H1 (cell line): ENCODE measurements around the gene PERCC1. TPM values are rescaled to one million over a fixed set of nuclear protein-coding genes. Genes with fewer than 3 reads are reported as not detected.

Source experiments
- CTCF ChIA-PET: fragments of 300-600 bp; sonication (Branson Sonifier 250); formaldehyde crosslinking; loops from one replicate; lab custom pipeline; 2021; ENCODE audit not compliant: partially characterized antibody; lab: Charles Lee
- POLR2A ChIA-PET: fragments of 300-600 bp; sonication (Branson Sonifier 250); formaldehyde crosslinking; loops from one replicate; lab custom pipeline; 2021; ENCODE audit warnings: inconsistent platforms; ENCODE audit not compliant: partially characterized antibody; lab: Charles Lee
- DNase-seq, 2 experiments: peaks; one replicate each; pipeline versions ENCODE4 v3.0.0 to v3.0.0-alpha.2; 2010 to 2022; ENCODE audit warnings: low spot score in 2 of 2, low read depth in 1 of 2, mixed read lengths in 1 of 2
- FAIRE-seq: peaks from 2 replicates; lab custom pipeline; 2011; peaks lifted over from hg19 to GRCh38; lab: Jason Lieb, UNC
- H2AFZ ChIP-seq: 2 replicates; pipeline ENCODE4 v1.8.1; 2012; ENCODE audit warnings: low read length, inconsistent platforms
- H2AK5ac ChIP-seq: 2 replicates; pipeline ENCODE4 v1.6.1; 2013; ENCODE audit warnings: low read depth, low read length
- H2BK120ac ChIP-seq: replicated peaks from 2 replicates; pipeline ENCODE3; 2013; ENCODE audit warnings: low read depth, low read length, inconsistent platforms
- H2BK12ac ChIP-seq: 2 replicates; pipeline ENCODE4 v1.6.1; 2013; ENCODE audit warnings: low read depth, low read length
- H2BK15ac ChIP-seq: 2 replicates; pipeline ENCODE4 v1.6.1; 2013; ENCODE audit warnings: low read length
- H2BK20ac ChIP-seq: 2 replicates; pipeline ENCODE4 v1.6.1; 2013; ENCODE audit warnings: low read length
- H2BK5ac ChIP-seq: 2 replicates; pipeline ENCODE4 v1.6.1; 2013; ENCODE audit warnings: low read depth, low read length
- H3K14ac ChIP-seq: 2 replicates; pipeline ENCODE4 v1.6.1; 2013; ENCODE audit warnings: inconsistent platforms; ENCODE audit not compliant: insufficient read length
- H3K18ac ChIP-seq: 2 replicates; pipeline ENCODE4 v1.6.1; 2013; ENCODE audit warnings: low read length; ENCODE audit errors: extremely low read depth
- H3K23ac ChIP-seq: 2 replicates; pipeline ENCODE4 v1.6.1; 2013; ENCODE audit warnings: inconsistent platforms; ENCODE audit not compliant: insufficient read length
- H3K23me2 ChIP-seq: 2 replicates; pipeline ENCODE4 v1.6.1; 2013; ENCODE audit warnings: low read depth, low read length
- H3K27ac ChIP-seq: 2 replicates; pipeline ENCODE4 v1.6.1; 2011; ENCODE audit warnings: low read depth, low read length, inconsistent platforms
- H3K27me3 ChIP-seq, 4 experiments: replicated peaks in 1 of 4; 1 replicate in 1 of 4; 2 replicates in 3 of 4; pipeline versions ENCODE4 v1.6.1 to v1.8.1; 2011 to 2013; ENCODE audit warnings: low read length in 3 of 4, mild to moderate bottlenecking in 3 of 4, inconsistent platforms in 2 of 4, mixed read lengths in 2 of 4, moderate library complexity in 1 of 4; ENCODE audit not compliant: control insufficient read depth in 3 of 4, insufficient read depth in 3 of 4; ENCODE audit errors: extremely low read depth in 1 of 4
- H3K36me3 ChIP-seq, 4 experiments: 2 replicates each; pipeline versions ENCODE4 v1.6.1 to v1.8.1; 2011 to 2013; ENCODE audit warnings: mild to moderate bottlenecking in 4 of 4, low read length in 3 of 4, moderate library complexity in 2 of 4, control low read depth in 1 of 4, inconsistent platforms in 1 of 4; ENCODE audit not compliant: insufficient read depth in 4 of 4, control insufficient read depth in 2 of 4
- H3K4ac ChIP-seq: replicated peaks from 2 replicates; pipeline ENCODE3; 2013; ENCODE audit warnings: low read length, low read depth, mixed read lengths, inconsistent platforms; ENCODE audit not compliant: insufficient read length
- H3K4me1 ChIP-seq, 4 experiments: replicated peaks in 1 of 4; 1 replicate in 1 of 4; 2 replicates in 3 of 4; pipeline versions ENCODE4 v1.6.1 to v1.8.1; 2011 to 2013; ENCODE audit warnings: low read length in 3 of 4, inconsistent platforms in 2 of 4, mixed read lengths in 1 of 4; ENCODE audit not compliant: insufficient read depth in 4 of 4, control insufficient read depth in 3 of 4
- H3K4me2 ChIP-seq, 2 experiments: 2 replicates each; pipeline versions ENCODE4 v1.6.1 to v1.8.1; 2011 to 2013; ENCODE audit warnings: low read depth in 2 of 2, low read length in 2 of 2, control low read depth in 1 of 2, inconsistent platforms in 1 of 2, mild to moderate bottlenecking in 1 of 2; ENCODE audit not compliant: insufficient read depth in 1 of 2
- H3K4me3 ChIP-seq, 4 experiments: fragments of 200-600, 300-600 bp in 1 of 4; sonication (generic), shearing (Covaris generic), sonication (Bioruptor Twin) in 1 of 4; 2 replicates each; pipeline versions ENCODE4 v1.5.1 to v1.8.1; 2011 to 2016; ENCODE audit warnings: low read length in 4 of 4, low read depth in 3 of 4, control low read depth in 2 of 4, inconsistent platforms in 2 of 4, mild to moderate bottlenecking in 2 of 4, mixed read lengths in 1 of 4, moderate library complexity in 1 of 4; ENCODE audit not compliant: insufficient read depth in 2 of 4; ENCODE audit errors: extremely low read depth in 1 of 4
- H3K56ac ChIP-seq: replicated peaks from 2 replicates; pipeline ENCODE3; 2013; ENCODE audit warnings: low read depth, mild to moderate bottlenecking, mixed read lengths, low read length, inconsistent platforms; ENCODE audit not compliant: insufficient read length
- H3K79me1 ChIP-seq: 2 replicates; pipeline ENCODE4 v1.6.1; 2013; ENCODE audit warnings: low read depth, low read length, control low read depth
- H3K79me2 ChIP-seq, 2 experiments: 2 replicates each; pipeline versions ENCODE4 v1.6.1 to v1.8.1; 2012 to 2013; ENCODE audit warnings: low read length in 2 of 2, mild to moderate bottlenecking in 2 of 2, inconsistent platforms in 1 of 2; ENCODE audit not compliant: insufficient read depth in 2 of 2, control insufficient read depth in 1 of 2
- H3K9ac ChIP-seq, 4 experiments: replicated peaks in 1 of 4; 1 replicate in 1 of 4; 2 replicates in 3 of 4; pipeline versions ENCODE4 v1.6.1 to v1.8.1; 2011 to 2013; ENCODE audit warnings: low read depth in 3 of 4, low read length in 3 of 4, control low read depth in 2 of 4, mild to moderate bottlenecking in 2 of 4, moderate library complexity in 2 of 4, inconsistent platforms in 1 of 4; ENCODE audit errors: extremely low read depth in 1 of 4
- H3K9me3 ChIP-seq, 2 experiments: 2 replicates each; pipeline versions ENCODE4 v1.6.1 to v1.8.1; 2012 to 2013; ENCODE audit warnings: mild to moderate bottlenecking in 2 of 2, moderate library complexity in 2 of 2, control low read depth in 1 of 2, inconsistent platforms in 1 of 2, low read depth in 1 of 2, low read length in 1 of 2, mixed read lengths in 1 of 2; ENCODE audit not compliant: insufficient read depth in 2 of 2
- H4K20me1 ChIP-seq, 2 experiments: replicated peaks in 1 of 2; 2 replicates each; pipeline versions ENCODE3 to v1.8.1; 2011 to 2013; ENCODE audit warnings: inconsistent platforms in 2 of 2, low read length in 2 of 2, mild to moderate bottlenecking in 1 of 2; ENCODE audit not compliant: insufficient read depth in 2 of 2, control insufficient read depth in 1 of 2
- H4K5ac ChIP-seq: 2 replicates; pipeline ENCODE4 v1.6.1; 2013; ENCODE audit warnings: low read length, low read depth, mixed read lengths, inconsistent platforms; ENCODE audit not compliant: insufficient read length
- H4K8ac ChIP-seq: 2 replicates; pipeline ENCODE4 v1.8.0; 2013; ENCODE audit warnings: mild to moderate bottlenecking, moderate library complexity, low read length, inconsistent platforms; ENCODE audit not compliant: insufficient read depth; ENCODE audit errors: extremely low read depth
- H4K91ac ChIP-seq: replicated peaks from 2 replicates; pipeline ENCODE3; 2013; ENCODE audit warnings: low read length, mixed read lengths, inconsistent platforms; ENCODE audit not compliant: insufficient read length
- CHD2 ChIP-seq: IDR thresholded peaks from 2 replicates; pipeline ENCODE4 v1.6.1; 2012; ENCODE audit warnings: low read length, improper control_type of control experiment
- E2F6 ChIP-seq: IDR thresholded peaks from 2 replicates; pipeline ENCODE4 v1.6.1; 2012; ENCODE audit warnings: inconsistent platforms
- GTF2F1 ChIP-seq: IDR thresholded peaks from 2 replicates; pipeline ENCODE4 v1.6.1; 2012; ENCODE audit warnings: low read depth, low read length, improper control_type of control experiment, borderline replicate concordance
- HDAC2 ChIP-seq, 2 experiments: fragments of 300-600 bp in 1 of 2; sonication (generic) in 1 of 2; IDR thresholded peaks; 2 replicates each; pipeline ENCODE4 v1.6.1; 2011 to 2012; ENCODE audit warnings: low read depth in 2 of 2, low read length in 2 of 2, mild to moderate bottlenecking in 2 of 2, moderate library complexity in 2 of 2, borderline replicate concordance in 1 of 2, inconsistent platforms in 1 of 2
- SIX5 ChIP-seq: IDR thresholded peaks from 2 replicates; pipeline ENCODE4 v1.6.1; 2011; ENCODE audit warnings: mild to moderate bottlenecking, low read depth, low read length
- SRF ChIP-seq: IDR thresholded peaks from 2 replicates; pipeline ENCODE4 v1.6.1; 2011; ENCODE audit warnings: mild to moderate bottlenecking, low read depth, low read length, moderate library complexity
- WGBS, 2 experiments: shearing (Covaris generic) in 1 of 2; methylation state at CpG; one replicate each; pipeline versions ENCODE4 v1.1.6 to v1.1.7; 2013 to 2015; ENCODE audit warnings: low lambda C conversion rate in 2 of 2, mixed read lengths in 2 of 2, inconsistent platforms in 1 of 2, low coverage in 1 of 2, missing lambda C conversion rate in 1 of 2; ENCODE audit not compliant: insufficient replicate concordance in 2 of 2, insufficient coverage in 1 of 2, insufficient read length in 1 of 2; ENCODE audit errors: extremely low coverage in 1 of 2, missing lambda C conversion rate in 1 of 2; 5-methylcytosine and 5-hydroxymethylcytosine counted together
- polyA plus RNA-seq, 7 experiments: library from polyadenylated mRNA; depleted of rRNA in 3 of 7; stranded (reverse) in 5 of 7; unstranded in 2 of 7; fragments of >200 nt in 5 of 7; fragments of 200-250 nt in 2 of 7; gene quantifications; 1 replicate in 5 of 7; 2 replicates in 1 of 7; 4 replicates in 1 of 7; pipeline versions ENCODE4 v1.2.1 to v1.2.3, GENCODE V29; 2011 to 2013; ENCODE audit warnings: missing spikeins in 2 of 7, mixed read lengths in 2 of 7
- total RNA-seq: library from RNA; stranded (reverse); fragmentation: NEBNext Ultra II Directional; extraction: Animal tissue kit (Norgen Biotek cat#: 25700); gene quantifications from 2 replicates; pipeline ENCODE4 v1.2.1, GENCODE V29; 2021

PERCC1 gene
- total and polyA plus RNA-seq, 2 of the 8 experiments (the other 6 are each of a cell fraction or from before 2014, with no cell fraction given), result not detected

GRCh38 chr16:1470481-1471251 is 39.8 kb downstream of the PERCC1 start:
- Histone ChIP-seq H3K36me3 (no peaks in the 10 kb centered on the region), H2BK5ac (no peak overlapping the region), H3K4me2 (no peak overlapping the region), H3K27me3 (peaks cover 0 to 3% (median 0%) of the 10 kb centered on the region in 4 experiments; a peak in 1 of 7 replicates), H4K8ac (peak overlapping the region; percentile 66; the same call in 1 of the 2 replicates), H2BK20ac (no peak overlapping the region), H2AFZ (no peak overlapping the region), H3K9me3 (no peaks in the 10 kb centered on the region), H3K4me1 (peaks cover 0 to 7% (median under 1%) of the 10 kb centered on the region in 4 experiments; a peak in 3 of 7 replicates), H3K23ac (no peak overlapping the region), H2BK120ac (no peak overlapping the region), H2BK15ac (no peak overlapping the region), H3K56ac (no peak overlapping the region), H3K23me2 (peaks cover 8% of the 10 kb centered on the region), H4K91ac (no peak overlapping the region), H3K27ac (no peak overlapping the region; the same call in 1 of the 2 replicates), H3K4ac (no peak overlapping the region), H2AK5ac (0 out of 2 replicates have a peak overlapping the region, but pooled peaks have one; percentile 65), H2BK12ac (0 out of 2 replicates have a peak overlapping the region, but pooled peaks have one; percentile 27), H3K79me2 (peaks cover 4 to 76% of the 10 kb centered on the region in 2 experiments), H3K18ac (no peak overlapping the region), H4K5ac (no peak overlapping the region), H3K14ac (no peak overlapping the region), H3K9ac (no peak overlapping the region), H3K79me1 (peaks cover 37% of the 10 kb centered on the region), H4K20me1 (peaks cover 10 to 13% of the 10 kb centered on the region in 2 experiments), H3K4me3 (no peak overlapping the region)
- TF ChIP-seq CHD2, result no peak
- no peak for TF ChIP-seq SIX5
- no peak for TF ChIP-seq E2F6
- no peak for TF ChIP-seq SRF
- no peak for TF ChIP-seq GTF2F1
- TF ChIP-seq HDAC2 (IDR thresholded peaks at IDR 0.05; ENCODE audit: borderline replicate concordance in 1 of 2, low read depth in 2 of 2, low read length in 2 of 2), result no peak
- no peak for FAIRE-seq
- DNase-seq, result peak in 1 of 2 experiments; percentile 40
- POLR2A ChIA-PET, result interaction anchor here (0.6 to 1.6 kb wide), 6 partner anchors 8 to 143 kb away, joined by 3 to 6 read pairs (median 3); no protein-coding TSS in a partner anchor
- WGBS, 2 experiments, result 91% methylated on average over 14 of the region's 14 CpGs; no CpG with 5 or more reads in 1 of the 2 experiments
- CTCF ChIA-PET, result interaction anchor here (0.6 to 1.7 kb wide), 6 partner anchors 11 to 281 kb away, joined by 3 to 6 read pairs (median 3); no protein-coding TSS in a partner anchor
